Adrenal gland (tissue), 5 donors: Measurements from ENCODE around the gene DSC2.

Experiments
- CTCF ChIP-seq, 6 experiments: fragments of 450-650 bp in 4 of 6; fragments of 200-600 bp in 2 of 6; sonication (generic) in 1 of 6; IDR thresholded peaks; 1 replicate in 5 of 6; 2 replicates in 1 of 6; pipeline versions ENCODE4 v1.5.1 to v1.8.0; 2016 to 2021; ENCODE audit warnings: antibody characterized with exemption in 6 of 6, mild to moderate bottlenecking in 2 of 6, moderate library complexity in 1 of 6
- POLR2A ChIP-seq, 2 donors: fragments of 450-650 bp; IDR thresholded peaks; one replicate each; pipeline ENCODE4 v1.6.1; 2017; ENCODE audit warnings: antibody characterized with exemption in 2 of 2, mild to moderate bottlenecking in 2 of 2, moderate library complexity in 1 of 2
- donor health status: DM: no; HTN: no; CAD: no.

DNA sequence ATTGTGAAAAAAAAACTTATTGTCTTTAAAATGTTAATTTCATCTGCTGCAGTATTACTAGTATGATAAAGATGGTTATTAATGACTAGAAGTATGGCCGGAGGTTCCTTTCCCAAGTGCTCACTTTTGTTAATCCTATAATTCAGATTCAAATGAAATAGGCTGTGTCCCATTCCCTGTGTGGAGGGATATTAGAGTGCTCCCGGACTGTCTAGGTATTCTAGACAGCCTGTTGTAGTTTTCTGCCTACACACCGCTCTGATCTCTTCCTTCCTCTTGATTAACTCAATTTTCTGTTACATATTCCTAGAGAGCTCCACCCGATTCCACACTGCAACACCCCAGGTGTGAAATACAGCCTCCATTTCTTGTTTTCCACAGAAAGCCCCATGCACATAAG lies 44.3 kb downstream of the DSC2 start:
- TF ChIP-seq POLR2A (IDR thresholded peaks at IDR 0.05) (no peak), CTCF (IDR thresholded peaks at IDR 0.05) (no peak)
